ENCODE results near the gene COL21A1. TPM values are rescaled to one million over a fixed set of nuclear protein-coding genes. Genes with fewer than 3 reads are reported as not detected.
"Not testable (repeated sequence)": the region's sequence is repeated elsewhere in the genome, so short reads cannot be mapped to it uniquely, and the experiment has no call there.

Gene COL21A1
- total RNA-seq, 1 donor from 2014 or later, result 16.8 TPM

DNA sequence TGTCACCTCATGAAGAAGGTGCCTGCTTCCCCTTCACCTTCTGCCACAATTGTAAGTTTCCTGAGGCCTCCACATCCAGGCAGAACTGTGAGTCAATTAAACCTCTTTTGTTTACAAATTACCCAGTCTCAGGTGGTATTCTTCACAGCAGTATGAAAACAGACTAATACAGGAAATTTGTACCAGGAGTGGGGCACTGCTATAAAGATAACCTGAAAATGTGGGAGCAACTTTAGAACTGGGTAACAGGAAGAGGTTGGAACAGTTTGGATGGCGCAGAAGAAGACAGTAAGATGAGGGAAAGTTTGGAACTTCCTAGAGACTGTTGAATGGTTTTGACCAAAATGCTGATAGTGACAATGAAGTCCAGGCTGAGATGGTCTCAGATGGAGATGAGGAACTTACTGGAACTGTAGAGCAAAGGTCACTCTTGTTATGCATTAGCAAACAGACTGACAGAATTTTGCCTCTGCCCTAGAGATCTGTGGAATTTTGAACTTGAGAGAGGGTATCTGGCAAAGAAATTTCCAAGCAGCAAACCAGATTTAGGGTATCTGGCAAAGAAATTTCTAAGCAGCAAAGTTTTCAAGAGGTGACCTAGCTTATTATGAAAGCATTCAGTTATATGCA, 23.5 kb upstream of the COL21A1 start:
- no peak for DNase-seq (ENCODE audit: low spot score, unreplicated experiment)
- H3K4me3 Mint-ChIP-seq (ENCODE audit: low read depth), result no peak overlapping the region
- peaks cover 33% of the 10 kb centered on the region for H3K9me3 Mint-ChIP-seq (ENCODE audit: low read depth)
- H3K36me3 Mint-ChIP-seq (ENCODE audit: insufficient read depth), result peaks cover 2% of the 10 kb centered on the region
- no peaks in the 10 kb centered on the region for H3K27me3 Mint-ChIP-seq
- H3K4me1 Mint-ChIP-seq (ENCODE audit: low read depth), result no peaks in the 10 kb centered on the region
- no peak overlapping the region for H3K27ac Mint-ChIP-seq
- TF ChIP-seq CTCF (IDR thresholded peaks at IDR 0.05; ENCODE audit: unreplicated experiment), result no peak

- Mint-ChIP-seq H3K36me3 (ENCODE audit: insufficient read depth) (no peaks in the 10 kb centered on the region), H3K4me1 (ENCODE audit: low read depth) (no peaks in the 10 kb centered on the region), H3K9me3 (ENCODE audit: low read depth) (peaks cover 17% of the 10 kb centered on the region), H3K27ac (no peak overlapping the region), H3K4me3 (ENCODE audit: low read depth) (no peak overlapping the region), H3K27me3 (peaks cover 3% of the 10 kb centered on the region)
- TF ChIP-seq CTCF (IDR thresholded peaks at IDR 0.05; ENCODE audit: unreplicated experiment), result no peak
- no peak for DNase-seq (ENCODE audit: low spot score, unreplicated experiment)
Observed at GRCh38 chr6:56268266-56268665, 20.9 kb upstream of the COL21A1 start.

- Mint-ChIP-seq H3K36me3 (ENCODE audit: insufficient read depth) (no peaks in the 10 kb centered on the region), H3K4me1 (ENCODE audit: low read depth) (no peaks in the 10 kb centered on the region), H3K27me3 (peaks cover 6% of the 10 kb centered on the region), H3K9me3 (ENCODE audit: low read depth) (peaks cover 15% of the 10 kb centered on the region), H3K27ac (no peak overlapping the region), H3K4me3 (ENCODE audit: low read depth) (no peak overlapping the region)
- no peak for TF ChIP-seq CTCF (IDR thresholded peaks at IDR 0.05; ENCODE audit: unreplicated experiment)
- no peak for DNase-seq (ENCODE audit: low spot score, unreplicated experiment)
Observed at GRCh38 chr6:56266011-56266410, 18.6 kb upstream of the COL21A1 start.

- Mint-ChIP-seq H3K27me3 (peaks cover 6% of the 10 kb centered on the region), H3K4me3 (ENCODE audit: low read depth) (no peak overlapping the region), H3K4me1 (ENCODE audit: low read depth) (peaks cover 2% of the 10 kb centered on the region), H3K36me3 (ENCODE audit: insufficient read depth) (no peaks in the 10 kb centered on the region), H3K27ac (no peak overlapping the region), H3K9me3 (ENCODE audit: low read depth) (peaks cover 3% of the 10 kb centered on the region)
- no peak for DNase-seq (ENCODE audit: low spot score, unreplicated experiment)
- no peak for TF ChIP-seq CTCF (IDR thresholded peaks at IDR 0.05; ENCODE audit: unreplicated experiment)
Observed at GRCh38 chr6:56263596-56264315, 16.4 kb upstream of the COL21A1 start.

GRCh38 chr6:56260593-56260992, 13.2 kb upstream of the COL21A1 start:
- H3K36me3 Mint-ChIP-seq (ENCODE audit: insufficient read depth); H3K9me3 Mint-ChIP-seq (ENCODE audit: low read depth); DNase-seq (ENCODE audit: low spot score, unreplicated experiment); H3K27me3 Mint-ChIP-seq; H3K4me3 Mint-ChIP-seq (ENCODE audit: low read depth); H3K27ac Mint-ChIP-seq; H3K4me1 Mint-ChIP-seq (ENCODE audit: low read depth): not testable (repeated sequence)

Measured in progenitor cell of endocrine pancreas (in vitro differentiated cells).